ENCODE results near the gene RAMP3. TPM values are rescaled to one million over a fixed set of nuclear protein-coding genes. Genes with fewer than 3 reads are reported as not detected.

Gene RAMP3
- total and polyA plus RNA-seq, 10 of the 15 experiments (the other 5 are each of a cell fraction or from before 2014, with no cell fraction given), result not detected

- no peak overlapping the region for H3K4me2 ChIP-seq (ENCODE audit: control insufficient read depth, insufficient read depth)
- TF ChIP-seq E2F4 (IDR thresholded peaks at IDR 0.05; ENCODE audit: low read depth, low read length), result no peak
- TF ChIP-seq HSF1 (IDR thresholded peaks at IDR 0.05; ENCODE audit: low read depth, low read length), result no peak
- 0% methylated on average over 4 of the region's 4 CpGs for WGBS (ENCODE audit: insufficient coverage, insufficient replicate concordance, low lambda C conversion rate, missing lambda C conversion rate)
- no peaks in the 10 kb centered on the region for H3K9me3 ChIP-seq (replicated peaks; ENCODE audit: control insufficient read depth, insufficient read depth, low read length)
- no peak overlapping the region for H3K9ac ChIP-seq (ENCODE audit: control insufficient read depth, insufficient read depth, low read length)
- no TSS peak for BruUV-seq (replicated peaks)
- no peak overlapping the region for H3K4me3 ChIP-seq
- RAD21 ChIA-PET (ENCODE audit: unreplicated experiment), result no interaction called here
- intact Hi-C loops (cut with micrococcal nuclease; ENCODE audit: unreplicated experiment) (no loop called here), in situ Hi-C loops (cut with MboI) (loop anchor here (25.0 kb wide), 1 partner anchor 687 kb away; the partner anchor contains the start of gene CCDC201)
- no peak overlapping the region for H2AFZ ChIP-seq (ENCODE audit: control insufficient read depth, low read depth, low read length)
- H3K27me3 ChIP-seq (replicated peaks in 1 of 2; ENCODE audit: control insufficient read depth in 2 of 2, insufficient read depth in 2 of 2, low read length in 1 of 2), result peaks cover 0 to 2% of the 10 kb centered on the region in 2 experiments; a peak in 2 of 4 replicates
- no peaks in the 10 kb centered on the region for H3K79me2 ChIP-seq (ENCODE audit: control insufficient read depth, insufficient read depth, low read length)
- FAIRE-seq (no peak), DNase-seq (ENCODE audit: low read depth, low spot score) (no peak), ATAC-seq (no peak)
- H3K36me3 ChIP-seq (ENCODE audit: control insufficient read depth in 2 of 2, insufficient read depth in 2 of 2, low read length in 1 of 2), result no peaks in the 10 kb centered on the region
- SMC1A ChIA-PET (ENCODE audit: uncharacterized antibody, unreplicated experiment), result no interaction called here
- H4K20me1 ChIP-seq (ENCODE audit: control insufficient read depth, insufficient read depth), result no peaks in the 10 kb centered on the region
- POLR2A ChIA-PET, result no interaction called here
- no peaks in the 10 kb centered on the region for H3K4me1 ChIP-seq (ENCODE audit: control insufficient read depth, insufficient read depth, low read length)
- no peak overlapping the region for H3K27ac ChIP-seq (ENCODE audit: control insufficient read depth, insufficient read depth)
- CTCF ChIA-PET, result no interaction called here
Measured at GRCh38 chr7:45174966-45175765, 17.6 kb downstream of the RAMP3 start.

GRCh38 chr7:45176091-45176490, 18.5 kb downstream of the RAMP3 start:
- no peak overlapping the region for H3K9ac ChIP-seq (ENCODE audit: control insufficient read depth, insufficient read depth, low read length)
- no peak overlapping the region for H3K4me3 ChIP-seq
- WGBS (ENCODE audit: insufficient coverage, insufficient replicate concordance, low lambda C conversion rate, missing lambda C conversion rate), result 47% methylated on average over 5 of the region's 5 CpGs
- no peak overlapping the region for H3K27ac ChIP-seq (ENCODE audit: control insufficient read depth, insufficient read depth)
- H3K4me1 ChIP-seq (ENCODE audit: control insufficient read depth, insufficient read depth, low read length), result no peaks in the 10 kb centered on the region
- SMC1A ChIA-PET (ENCODE audit: uncharacterized antibody, unreplicated experiment), result no interaction called here
- ATAC-seq, result no peak
- no peaks in the 10 kb centered on the region for H4K20me1 ChIP-seq (ENCODE audit: control insufficient read depth, insufficient read depth)
- no peak overlapping the region for H2AFZ ChIP-seq (ENCODE audit: control insufficient read depth, low read depth, low read length)
- RAD21 ChIA-PET (ENCODE audit: unreplicated experiment), result no interaction called here
- peaks cover 0 to 2% of the 10 kb centered on the region in 2 experiments; a peak in 2 of 4 replicates for H3K27me3 ChIP-seq (replicated peaks in 1 of 2; ENCODE audit: control insufficient read depth in 2 of 2, insufficient read depth in 2 of 2, low read length in 1 of 2)
- no peak for TF ChIP-seq ETV6 (conservative IDR thresholded peaks at IDR 0.05 in 1 of 2, IDR thresholded peaks at IDR 0.05 in 1 of 2; ENCODE audit: borderline replicate concordance in 1 of 2, low read depth in 1 of 2)
- CTCF ChIA-PET, result no interaction called here
- intact Hi-C loops (cut with micrococcal nuclease; ENCODE audit: unreplicated experiment) (no loop called here), in situ Hi-C loops (cut with MboI) (no loop called here)
- H3K4me2 ChIP-seq (ENCODE audit: control insufficient read depth, insufficient read depth), result no peak overlapping the region
- POLR2A ChIA-PET, result no interaction called here
- H3K79me2 ChIP-seq (ENCODE audit: control insufficient read depth, insufficient read depth, low read length), result no peaks in the 10 kb centered on the region
- no peaks in the 10 kb centered on the region for H3K9me3 ChIP-seq (replicated peaks; ENCODE audit: control insufficient read depth, insufficient read depth, low read length)
- BruUV-seq (replicated peaks), result no TSS peak
- no peaks in the 10 kb centered on the region for H3K36me3 ChIP-seq (ENCODE audit: control insufficient read depth in 2 of 2, insufficient read depth in 2 of 2, low read length in 1 of 2)
- DNase-seq (ENCODE audit: low read depth, low spot score), result no peak
- no peak for FAIRE-seq

All from GM12878 (cell line).